AG10803 (cell line): ENCODE data around the gene SHROOM3.

Experiments used
- DNase-seq: peaks from one replicate; pipeline ENCODE4 v3.0.0; 2010; ENCODE audit warnings: low read depth
- H3K4me3 ChIP-seq: 2 replicates; pipeline ENCODE4 v1.5.1; 2011; ENCODE audit warnings: mild to moderate bottlenecking, low read length, control low read depth
- CTCF ChIP-seq: conservative IDR thresholded peaks from 2 replicates; pipeline ENCODE4 v1.5.1; 2011; ENCODE audit warnings: mild to moderate bottlenecking, low read length, control low read depth, inconsistent platforms

Gene SHROOM3

GRCh38 chr4:76589402-76589801 is 154.4 kb downstream of the SHROOM3 start:
- H3K4me3 ChIP-seq, result no peak overlapping the region
- no peak for TF ChIP-seq CTCF
- DNase-seq, result peak; percentile 95

GRCh38 chr4:76589872-76590797 is 155.1 kb downstream of the SHROOM3 start:
- no peak for TF ChIP-seq CTCF
- no peak overlapping the region for H3K4me3 ChIP-seq
- peak; percentile 99 for DNase-seq

- peak; percentile 87 for DNase-seq
- no peak overlapping the region for H3K4me3 ChIP-seq
Observed at GRCh38 chr4:76590798-76591281, 155.8 kb downstream of the SHROOM3 start.

GRCh38 chr4:76591992-76592391 is 157.0 kb downstream of the SHROOM3 start:
- no peak for TF ChIP-seq CTCF
- no peak for DNase-seq
- H3K4me3 ChIP-seq, result no peak overlapping the region

More at GRCh38 chr4:76590798-76591281, 155.8 kb downstream of the SHROOM3 start:
- TF ChIP-seq CTCF, result no peak

- no peak for DNase-seq
- H3K4me3 ChIP-seq, result no peak overlapping the region
- TF ChIP-seq CTCF, result no peak
Observed at GRCh38 chr4:76592460-76592859, 157.4 kb downstream of the SHROOM3 start.

GRCh38 chr4:76594173-76594572 is 159.1 kb downstream of the SHROOM3 start:
- no peak for TF ChIP-seq CTCF
- no peak for DNase-seq
- H3K4me3 ChIP-seq, result no peak overlapping the region

GRCh38 chr4:76595435-76595834 is 160.4 kb downstream of the SHROOM3 start:
- no peak overlapping the region for H3K4me3 ChIP-seq
- TF ChIP-seq CTCF, result no peak
- DNase-seq, result no peak
